ENCODE results near the gene MAVS.

DNA sequence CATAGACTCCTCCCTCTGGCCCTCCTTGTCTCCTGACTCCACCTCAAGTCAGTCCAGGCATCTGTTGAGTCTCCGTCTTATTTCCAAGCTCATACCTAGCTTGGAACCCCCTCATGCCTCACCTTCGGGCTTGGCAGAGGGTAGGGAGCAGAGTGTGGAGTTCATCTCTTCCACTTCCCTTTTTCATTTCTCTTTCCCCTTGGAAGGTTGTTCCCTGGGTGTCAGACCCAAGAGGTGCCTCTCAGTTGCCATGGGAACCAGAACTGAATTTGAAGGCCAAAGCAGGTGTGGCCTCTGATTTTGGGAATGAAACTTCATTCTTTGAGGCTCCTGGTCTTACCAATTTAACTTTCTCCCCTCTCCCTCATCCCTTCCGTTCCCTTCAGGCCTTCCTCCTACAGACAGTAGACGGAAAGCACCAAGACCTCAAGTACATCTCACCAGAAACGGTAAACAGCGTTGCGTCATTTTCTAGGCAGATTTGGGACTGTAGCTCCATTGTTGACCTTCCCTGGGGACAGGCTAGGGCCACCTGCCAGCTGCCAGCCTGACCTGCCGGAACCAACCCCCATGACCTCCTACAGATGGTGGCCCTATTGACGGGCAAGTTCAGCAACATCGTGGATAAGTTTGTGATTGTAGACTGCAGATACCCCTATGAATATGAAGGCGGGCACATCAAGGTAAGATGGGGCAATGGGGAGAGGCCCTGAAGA is 44.0 kb upstream of the MAVS start:
- TF ChIP-seq, protein P1, sequence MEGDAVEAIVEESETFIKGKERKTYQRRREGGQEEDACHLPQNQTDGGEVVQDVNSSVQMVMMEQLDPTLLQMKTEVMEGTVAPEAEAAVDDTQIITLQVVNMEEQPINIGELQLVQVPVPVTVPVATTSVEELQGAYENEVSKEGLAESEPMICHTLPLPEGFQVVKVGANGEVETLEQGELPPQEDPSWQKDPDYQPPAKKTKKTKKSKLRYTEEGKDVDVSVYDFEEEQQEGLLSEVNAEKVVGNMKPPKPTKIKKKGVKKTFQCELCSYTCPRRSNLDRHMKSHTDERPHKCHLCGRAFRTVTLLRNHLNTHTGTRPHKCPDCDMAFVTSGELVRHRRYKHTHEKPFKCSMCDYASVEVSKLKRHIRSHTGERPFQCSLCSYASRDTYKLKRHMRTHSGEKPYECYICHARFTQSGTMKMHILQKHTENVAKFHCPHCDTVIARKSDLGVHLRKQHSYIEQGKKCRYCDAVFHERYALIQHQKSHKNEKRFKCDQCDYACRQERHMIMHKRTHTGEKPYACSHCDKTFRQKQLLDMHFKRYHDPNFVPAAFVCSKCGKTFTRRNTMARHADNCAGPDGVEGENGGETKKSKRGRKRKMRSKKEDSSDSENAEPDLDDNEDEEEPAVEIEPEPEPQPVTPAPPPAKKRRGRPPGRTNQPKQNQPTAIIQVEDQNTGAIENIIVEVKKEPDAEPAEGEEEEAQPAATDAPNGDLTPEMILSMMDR (IDR thresholded peaks at IDR 0.05; ENCODE audit: insufficient read depth, low read length, poor library complexity, severe bottlenecking): no peak
- no peak for TF ChIP-seq EZH2phosphoT487 (conservative IDR thresholded peaks at IDR 0.05; ENCODE audit: low read length)
